Urothelium cell line (cell line): ENCODE measurements around the gene ZNF689.
"Not testable (repeated sequence)": the region's sequence is repeated elsewhere in the genome, so short reads cannot be mapped to it uniquely, and the experiment has no call there.

Experiments used
- DNase-seq: peaks from one replicate; pipeline ENCODE4 v3.0.0; 2011; ENCODE audit warnings: low spot score, mixed read lengths
- FAIRE-seq: peaks from 2 replicates; lab custom pipeline; 2011; peaks lifted over from hg19 to GRCh38; lab: Jason Lieb, UNC

Gene ZNF689

DNA sequence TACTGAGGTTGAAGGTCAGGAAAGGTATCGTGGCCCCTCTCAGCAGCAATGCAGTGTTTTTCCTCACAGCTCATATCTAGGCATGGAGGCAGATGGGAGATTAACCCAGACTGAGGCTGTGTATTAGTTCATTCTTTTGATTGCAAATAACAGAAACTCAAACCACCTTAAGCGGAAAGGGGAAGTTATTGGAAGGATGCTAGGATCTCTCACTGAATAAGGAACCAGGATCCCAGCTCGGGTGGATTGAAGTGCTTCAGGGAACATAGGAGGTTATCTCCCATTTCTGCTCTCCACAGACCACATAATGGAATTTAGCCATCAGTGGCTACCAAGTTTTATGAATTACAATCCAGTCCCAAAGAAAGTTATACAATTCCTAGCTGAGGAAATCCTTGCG, 8.2 kb downstream of the ZNF689 start:
- DNase-seq (no peak), FAIRE-seq (no peak)

DNA sequence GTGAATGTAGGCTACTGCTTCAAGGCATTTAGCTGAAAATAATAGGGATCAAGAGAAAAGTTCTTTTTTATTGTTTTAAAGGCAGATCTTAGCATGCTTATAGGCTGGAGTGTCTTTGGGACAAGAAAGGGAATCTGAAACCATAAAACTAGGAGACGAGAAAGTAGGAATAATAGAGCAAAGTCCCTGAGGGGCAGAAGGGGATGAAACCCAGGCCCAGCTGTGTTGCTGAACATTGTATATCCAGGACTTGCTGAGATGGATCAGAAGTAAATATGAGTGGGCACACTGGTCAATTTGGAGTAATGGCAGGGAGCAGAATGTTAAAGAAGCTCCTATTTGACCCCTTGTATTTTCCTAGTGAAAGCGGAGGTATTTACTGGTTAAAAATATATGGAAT, 9.3 kb downstream of the ZNF689 start:
- FAIRE-seq (no peak), DNase-seq (no peak)

DNA sequence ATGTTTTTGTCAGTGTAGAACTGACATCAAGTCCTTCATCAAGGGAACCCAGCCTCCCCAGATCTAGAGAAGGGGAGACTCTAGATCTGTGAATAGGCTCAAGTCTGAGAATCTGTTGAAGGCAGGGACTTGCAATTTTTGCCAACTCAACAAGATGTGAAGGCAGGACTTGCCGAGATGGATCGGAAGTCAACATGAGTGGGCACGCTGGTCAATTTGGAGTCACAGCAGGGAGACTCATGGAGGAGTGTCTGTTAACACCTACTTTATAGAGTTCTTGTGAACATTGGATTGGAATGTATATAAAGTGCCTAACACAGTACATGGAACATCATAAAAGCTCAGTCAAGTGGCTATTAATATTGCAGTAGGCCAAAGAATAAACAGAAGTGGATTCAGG, 10.0 kb downstream of the ZNF689 start:
- DNase-seq (no peak), FAIRE-seq (no peak)

DNA sequence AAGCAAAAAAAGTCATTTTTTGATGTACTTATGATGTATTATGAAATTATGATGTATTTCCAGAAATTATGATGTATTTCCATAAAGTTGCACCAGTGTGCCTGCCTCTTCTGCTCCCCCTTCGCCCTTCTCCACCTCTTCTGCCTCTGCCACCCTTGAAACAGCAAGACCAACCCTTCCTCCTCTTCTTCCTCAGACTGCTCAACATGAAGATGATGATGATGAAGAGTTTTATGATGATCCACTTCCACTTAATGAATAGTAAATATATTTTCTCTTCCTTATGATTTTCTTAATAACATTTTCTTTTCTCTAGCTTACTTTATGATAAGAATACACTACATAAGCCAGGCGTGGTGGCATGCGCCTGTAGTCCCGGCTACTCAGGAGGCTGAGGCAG, 17.3 kb downstream of the ZNF689 start:
- FAIRE-seq, result no peak
- no peak for DNase-seq

DNA sequence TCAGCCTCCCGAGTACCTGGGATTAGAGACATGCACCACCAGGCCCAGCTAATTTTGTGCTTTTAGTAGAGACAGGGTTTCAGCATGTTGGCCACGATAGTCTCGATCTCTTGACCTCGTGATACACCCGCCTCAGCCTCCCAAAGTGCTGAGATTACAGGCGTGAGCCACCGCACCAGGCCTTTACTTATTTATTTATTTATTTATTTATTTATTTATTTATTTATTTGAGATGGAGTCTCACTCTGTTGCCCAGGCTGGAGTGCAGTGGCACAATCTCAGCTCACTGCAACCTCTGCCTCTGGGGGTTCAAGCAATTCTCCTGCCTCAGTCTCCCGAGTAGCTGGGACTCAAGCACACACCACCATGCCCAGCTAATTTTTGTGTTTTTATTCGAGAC, 19.3 kb downstream of the ZNF689 start:
- not testable (repeated sequence) for FAIRE-seq, DNase-seq

DNA sequence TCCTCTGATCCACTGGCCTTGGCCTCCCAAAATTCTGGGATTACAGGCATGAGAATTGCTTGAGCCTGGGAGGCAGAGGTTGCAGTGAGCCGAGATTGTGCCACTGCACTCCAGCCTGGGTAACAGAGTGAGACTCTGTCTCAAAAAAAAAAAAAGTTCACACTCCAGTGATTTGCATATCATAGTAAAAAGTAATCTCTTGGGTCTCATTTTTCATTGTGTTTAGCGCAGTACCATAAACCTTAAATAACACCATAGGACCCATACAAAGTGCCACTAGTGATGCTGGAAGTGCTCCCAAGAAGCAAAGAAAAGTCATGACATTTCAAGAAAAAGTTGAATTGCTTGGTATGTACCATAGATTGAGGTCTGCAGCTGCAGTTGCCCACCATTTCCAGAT, 20.6 kb downstream of the ZNF689 start:
- not testable (repeated sequence) for FAIRE-seq, DNase-seq

DNA sequence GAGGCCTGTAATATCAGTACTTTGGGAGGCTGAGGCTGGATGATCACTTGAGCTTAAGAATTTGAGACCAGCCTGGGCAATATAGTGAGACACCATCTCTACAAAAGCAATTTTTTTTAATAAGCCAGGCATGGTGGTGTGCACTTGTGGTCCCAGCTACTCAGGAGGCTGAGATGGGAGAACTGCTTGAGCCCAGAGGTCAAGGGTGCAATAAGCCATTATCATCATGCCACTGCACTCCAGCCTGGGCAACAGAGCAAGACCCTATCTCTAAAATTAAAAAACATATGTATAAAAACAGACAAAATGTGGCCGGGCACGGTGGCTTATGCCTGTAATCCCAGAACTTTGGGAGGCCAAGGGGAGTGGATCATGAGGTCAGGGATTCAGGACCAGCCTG, 21.5 kb downstream of the ZNF689 start:
- DNase-seq (no peak), FAIRE-seq (no peak)

DNA sequence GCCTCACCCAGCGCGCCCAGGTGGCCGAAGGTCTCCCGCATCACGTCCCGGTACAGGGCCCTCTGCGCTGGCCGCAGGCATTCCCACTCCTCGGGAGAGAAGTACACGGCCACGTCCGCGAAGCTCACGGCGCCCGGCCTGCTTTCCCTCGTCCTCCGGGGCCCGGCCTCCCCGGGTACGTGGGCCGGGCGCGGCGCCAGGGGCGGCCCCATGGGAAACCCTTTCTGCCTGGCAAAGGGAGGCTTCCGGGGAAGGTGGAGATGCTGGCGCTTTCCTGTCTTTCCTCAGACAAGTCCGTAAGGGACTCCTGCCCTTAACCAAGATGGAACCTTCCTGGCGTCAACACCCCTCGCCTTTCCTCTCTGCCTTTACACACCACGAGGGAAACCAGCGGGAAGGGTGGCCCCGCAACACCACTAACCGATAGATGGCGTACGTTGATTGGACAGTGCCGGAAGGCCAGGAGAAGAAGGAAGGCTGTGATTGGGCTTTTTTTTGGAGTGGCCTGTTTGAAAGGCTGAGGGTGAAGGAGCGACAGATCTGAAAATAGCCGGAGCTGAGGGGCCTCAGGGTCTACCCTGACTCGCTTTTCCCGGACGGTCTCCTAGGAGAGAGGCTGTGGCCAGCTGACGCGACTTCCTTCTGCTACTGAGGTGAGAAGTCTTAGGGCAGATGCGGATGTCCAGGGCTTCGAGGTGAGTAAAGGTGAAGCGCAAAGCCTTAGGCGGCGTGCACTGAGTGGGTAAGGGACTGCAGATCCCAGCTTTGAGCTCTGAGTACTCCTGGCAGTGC, 24.6 kb downstream of the ZNF689 start, which contains the start of gene ZNF785:
TSS of gene ZNF785 (minus strand) at position 298 of the 792 bp plus-strand sequence. CDS start at position 212, 86 bp downstream.
- no peak for FAIRE-seq
- peak; percentile 95 for DNase-seq

DNA sequence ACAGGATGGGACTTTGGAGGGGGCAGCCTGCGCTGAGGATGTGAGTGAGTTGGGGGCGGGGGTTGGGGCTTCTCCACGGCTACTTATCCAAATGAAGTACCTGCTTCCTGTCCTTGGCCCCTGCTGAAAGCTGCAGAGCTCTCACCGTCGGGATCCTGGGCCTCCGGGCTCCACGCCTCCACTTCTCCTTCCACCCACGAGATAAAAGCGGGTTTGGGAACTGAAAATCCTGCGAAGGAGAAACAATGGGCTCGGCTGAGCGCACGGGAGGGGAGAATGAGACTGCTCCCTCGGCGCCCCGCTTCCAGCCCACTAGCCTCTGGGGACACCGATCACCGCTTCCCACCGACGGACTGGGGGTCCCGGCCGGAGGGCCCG, 25.2 kb downstream of the ZNF689 start:
- FAIRE-seq (no peak), DNase-seq (no peak)

DNA sequence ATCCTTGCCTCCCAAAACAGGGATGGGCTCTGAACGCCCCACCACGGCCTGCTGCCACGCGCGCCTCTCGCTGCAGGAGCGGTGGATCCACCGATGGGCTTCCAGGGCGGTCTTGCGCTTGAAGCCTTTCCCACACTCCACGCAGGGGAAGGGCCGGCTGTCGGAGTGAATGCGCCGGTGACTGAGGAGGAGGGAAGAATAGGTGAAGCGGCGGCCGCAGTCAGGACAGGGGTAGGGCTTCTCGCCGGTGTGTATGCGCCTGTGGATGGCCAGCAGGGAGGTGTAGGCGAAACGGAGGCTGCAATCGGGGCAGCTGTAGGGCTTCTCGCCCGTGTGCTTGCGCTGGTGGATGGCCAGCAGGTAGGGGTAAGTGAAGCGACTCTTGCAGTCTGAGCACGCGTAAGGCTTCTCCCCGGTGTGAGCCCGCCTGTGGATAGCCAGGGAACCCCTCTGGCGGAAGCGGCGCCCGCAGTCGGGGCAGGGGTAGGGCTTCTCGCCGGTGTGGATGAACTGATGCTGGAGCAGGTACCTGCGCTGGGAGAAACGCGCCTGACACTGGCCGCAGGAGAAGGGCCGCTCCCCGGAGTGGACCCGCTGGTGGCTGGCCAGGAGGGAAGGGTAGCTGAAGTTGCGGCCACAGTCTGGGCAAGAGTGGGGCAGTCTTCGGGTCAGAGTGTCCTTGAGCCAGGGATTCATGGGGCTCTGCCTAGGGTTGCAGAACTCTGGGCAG, 27.4 kb downstream of the ZNF689 start:
- DNase-seq (no peak), FAIRE-seq (no peak)

DNA sequence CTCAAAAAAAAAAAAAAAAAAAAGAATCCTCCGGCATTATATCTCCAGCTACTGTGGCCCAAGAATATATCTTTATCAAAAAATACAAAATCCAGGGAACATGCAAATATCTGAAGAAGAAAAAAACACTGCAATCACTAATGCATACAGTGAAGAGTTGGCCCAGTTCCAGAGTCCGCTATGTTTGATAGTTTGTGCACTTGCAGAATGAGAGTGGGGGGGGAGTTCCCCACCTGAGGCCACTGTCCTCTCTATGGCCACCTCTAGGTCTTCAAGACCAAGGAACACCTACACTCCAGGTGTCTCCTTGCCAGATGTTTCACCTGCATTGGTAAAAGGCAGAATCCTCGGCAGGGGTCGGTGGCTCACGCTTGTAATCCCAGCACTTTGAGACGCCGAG, 28.7 kb downstream of the ZNF689 start:
- no peak for DNase-seq
- no peak for FAIRE-seq

DNA sequence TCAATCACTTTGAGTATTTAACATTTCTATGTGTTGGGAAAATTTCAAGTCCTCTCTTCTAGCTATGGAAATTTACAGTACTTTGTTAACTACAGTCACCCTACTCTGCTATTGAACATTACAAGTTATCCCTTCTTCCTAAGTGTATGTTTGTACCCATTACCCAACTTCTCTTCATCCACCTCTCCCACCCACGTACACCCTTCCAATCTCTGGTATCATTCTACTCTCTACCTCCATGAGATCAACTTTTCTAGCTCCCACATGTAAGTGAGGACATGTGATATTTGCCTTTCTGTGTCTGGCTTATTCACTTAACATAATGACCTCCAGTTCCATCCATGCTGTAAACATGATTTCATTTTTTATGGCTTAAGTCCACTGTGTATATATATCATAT, 35.5 kb downstream of the ZNF689 start:
- FAIRE-seq (no peak), DNase-seq (no peak)

DNA sequence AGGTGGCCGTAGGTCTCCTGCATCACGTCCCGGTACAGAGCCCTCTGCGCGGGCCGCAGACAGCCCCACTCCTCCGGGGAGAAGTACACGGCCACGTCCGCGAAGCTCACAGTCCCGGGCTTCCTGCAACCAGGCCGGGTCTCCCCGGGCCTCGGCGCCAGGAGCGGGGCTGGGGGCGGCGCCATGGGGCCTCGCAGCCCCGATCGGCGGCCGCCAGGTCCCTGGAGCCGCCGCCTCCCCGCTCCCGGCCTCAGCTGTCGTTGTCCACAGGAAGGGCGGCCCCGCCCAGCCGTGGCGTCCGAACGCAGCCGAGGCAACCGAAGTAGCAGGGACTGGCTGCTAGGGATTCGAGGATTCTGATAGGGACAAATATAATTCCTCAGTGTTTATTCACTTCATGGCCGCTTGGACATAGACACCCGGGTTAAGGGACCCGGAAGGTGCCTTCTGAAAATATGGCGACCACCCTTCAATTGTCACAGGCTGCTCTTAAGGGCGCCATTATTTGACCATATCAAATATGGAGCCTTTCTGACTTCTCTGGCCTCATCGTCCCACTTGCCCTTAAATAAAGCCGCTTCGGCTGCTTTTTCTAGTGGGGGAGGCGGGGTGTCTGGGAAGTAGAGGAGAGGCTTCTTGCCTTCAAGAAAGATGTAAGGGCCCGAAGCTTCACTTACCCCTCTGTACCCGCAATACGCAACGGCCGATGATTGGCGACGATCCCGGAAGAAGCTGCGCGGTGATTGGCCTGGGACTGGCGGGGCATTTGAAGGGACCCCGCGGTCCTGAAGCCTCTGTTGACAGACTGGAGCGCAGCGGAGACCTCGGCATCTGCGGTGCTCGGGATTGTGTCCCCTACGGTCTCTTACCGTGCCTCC, 38.5 kb downstream of the ZNF689 start, which contains the start of gene ZNF688:
TSS of gene ZNF688 (minus strand) at position 270 of the 878 bp plus-strand sequence. CDS start at position 185, 85 bp downstream.
- DNase-seq, result peak; percentile 90
- FAIRE-seq, result no peak

DNA sequence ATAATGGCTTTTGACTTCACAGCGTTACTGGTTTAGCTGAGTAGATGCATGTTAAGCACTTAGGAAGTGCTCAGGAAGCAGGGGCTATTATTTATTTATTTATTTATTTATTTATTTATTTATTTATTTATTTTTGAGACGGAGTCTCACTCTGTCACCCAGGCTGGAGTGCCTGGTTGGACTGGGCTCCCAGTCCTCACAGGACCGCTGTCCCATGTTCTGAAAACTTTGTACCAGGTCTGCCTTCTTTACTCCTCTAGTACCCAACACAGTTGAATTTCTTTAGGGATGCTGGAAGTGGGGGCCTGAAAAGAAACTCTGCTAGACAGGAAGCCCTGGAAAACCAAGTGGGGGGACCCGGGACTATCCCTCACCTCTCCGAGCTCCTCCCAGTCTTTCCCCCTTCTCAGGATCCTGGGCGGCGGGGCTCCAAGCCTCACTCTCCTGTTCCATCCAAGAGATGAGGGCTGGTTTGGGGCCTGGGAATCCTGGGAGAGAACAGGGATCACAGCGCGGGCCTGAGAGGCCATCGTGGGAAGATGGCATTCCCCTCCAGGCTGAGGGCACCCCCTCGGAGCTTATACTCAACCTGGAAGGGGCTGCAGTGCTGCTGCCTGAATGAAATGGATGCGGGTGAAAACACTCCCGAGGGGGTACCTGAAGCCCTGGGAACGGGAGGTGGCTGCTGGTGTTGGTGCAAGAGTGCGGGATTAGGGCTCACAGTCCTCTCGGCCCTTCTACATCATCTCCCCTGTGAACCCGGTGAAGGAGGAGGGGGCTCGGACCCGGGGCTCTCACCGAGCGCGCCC, 39.3 kb downstream of the ZNF689 start:
- DNase-seq (no peak), FAIRE-seq (no peak)

DNA sequence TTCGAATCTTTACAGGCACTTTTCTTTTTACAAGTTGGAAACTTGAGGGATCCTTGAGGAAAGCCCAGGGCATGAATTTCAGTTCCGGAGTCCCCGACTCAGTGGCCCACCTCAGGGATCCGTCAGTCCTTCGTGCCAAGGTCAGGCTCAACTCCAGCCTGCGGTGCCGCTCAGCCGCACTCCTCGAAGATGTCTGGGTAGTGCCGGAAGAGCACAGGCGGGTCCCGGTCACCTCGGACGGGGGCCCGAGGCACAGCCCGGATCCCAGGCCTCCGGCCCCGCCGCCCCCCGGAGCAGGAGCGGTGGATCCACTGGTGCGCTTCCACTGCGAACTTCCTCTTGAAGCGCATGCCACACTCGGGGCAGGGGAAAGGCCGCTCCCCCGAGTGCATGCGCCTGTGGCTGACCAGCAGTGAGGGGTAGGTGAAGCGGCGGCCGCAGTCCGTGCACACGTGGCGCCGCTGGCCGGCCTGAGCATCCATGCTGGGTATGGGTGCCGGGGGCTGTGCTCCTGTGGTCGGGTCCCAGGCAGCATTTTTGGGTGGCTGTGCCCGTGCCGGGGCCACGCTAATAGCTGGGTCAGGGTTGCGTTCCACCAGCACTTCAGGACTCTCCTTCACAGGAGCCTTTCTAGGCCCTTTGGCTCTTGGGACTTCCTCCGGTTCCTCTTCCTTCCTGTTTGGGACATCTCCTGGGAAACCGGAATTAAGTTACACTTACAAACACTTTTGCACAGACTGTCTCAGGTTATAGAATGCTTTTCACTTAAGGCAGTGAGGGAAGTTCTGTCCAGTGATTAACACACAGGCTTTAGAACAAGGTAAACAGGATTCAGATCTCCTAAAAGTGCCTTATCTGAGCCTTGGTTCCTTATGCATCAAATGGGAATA, 40.2 kb downstream of the ZNF689 start:
- FAIRE-seq (no peak), DNase-seq (no peak)

DNA sequence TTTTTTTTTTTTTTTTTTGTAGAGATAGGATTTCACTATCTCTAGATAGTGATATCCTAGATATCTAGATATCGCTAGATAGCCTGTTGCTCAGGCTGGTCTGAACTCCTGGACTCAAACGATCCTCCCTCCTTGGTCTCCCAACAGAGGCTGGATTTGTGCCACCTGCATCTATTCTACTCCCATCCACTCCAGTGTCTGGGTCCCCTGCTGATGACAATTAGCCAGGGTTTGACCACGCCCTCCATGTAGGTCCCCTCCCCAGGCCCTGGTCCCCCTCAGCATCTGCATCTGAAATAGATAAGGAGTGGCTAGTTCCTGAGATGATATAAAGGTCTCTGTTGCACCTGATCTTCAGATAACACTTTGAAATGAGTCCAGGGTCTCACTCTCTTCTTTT, 40.9 kb downstream of the ZNF689 start:
- FAIRE-seq (no peak), DNase-seq (no peak)

DNA sequence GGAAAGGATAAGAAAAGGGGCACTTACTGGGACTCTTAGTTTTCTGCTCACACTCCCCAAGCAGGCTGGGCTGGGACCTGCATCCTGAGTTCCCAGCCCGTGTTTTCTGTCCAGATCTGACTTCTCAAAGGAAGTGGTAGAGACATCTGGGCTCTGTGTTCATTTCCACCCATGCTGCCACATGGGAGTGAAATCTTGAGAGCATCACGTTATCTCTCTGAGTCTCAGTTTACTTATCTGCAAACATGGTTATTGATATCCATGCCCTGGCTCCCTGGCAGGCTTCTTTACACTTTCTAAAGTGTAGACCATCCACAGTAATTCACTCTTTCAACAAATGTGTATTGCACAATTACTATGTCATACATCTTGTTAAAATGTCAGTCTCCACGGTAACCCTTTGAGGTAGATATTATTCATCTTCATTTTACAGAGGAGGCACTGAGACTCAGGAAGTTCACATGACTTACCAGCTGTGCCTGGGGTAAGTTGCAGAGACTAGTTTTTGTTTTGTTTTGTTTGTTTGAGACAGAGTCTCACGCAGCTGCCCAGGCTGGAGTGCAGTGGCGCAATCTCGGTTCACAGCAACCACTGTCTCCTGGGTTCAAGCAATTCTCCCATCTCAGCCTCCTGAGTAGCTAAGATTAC, 42.1 kb downstream of the ZNF689 start:
- FAIRE-seq (no peak), DNase-seq (no peak)

DNA sequence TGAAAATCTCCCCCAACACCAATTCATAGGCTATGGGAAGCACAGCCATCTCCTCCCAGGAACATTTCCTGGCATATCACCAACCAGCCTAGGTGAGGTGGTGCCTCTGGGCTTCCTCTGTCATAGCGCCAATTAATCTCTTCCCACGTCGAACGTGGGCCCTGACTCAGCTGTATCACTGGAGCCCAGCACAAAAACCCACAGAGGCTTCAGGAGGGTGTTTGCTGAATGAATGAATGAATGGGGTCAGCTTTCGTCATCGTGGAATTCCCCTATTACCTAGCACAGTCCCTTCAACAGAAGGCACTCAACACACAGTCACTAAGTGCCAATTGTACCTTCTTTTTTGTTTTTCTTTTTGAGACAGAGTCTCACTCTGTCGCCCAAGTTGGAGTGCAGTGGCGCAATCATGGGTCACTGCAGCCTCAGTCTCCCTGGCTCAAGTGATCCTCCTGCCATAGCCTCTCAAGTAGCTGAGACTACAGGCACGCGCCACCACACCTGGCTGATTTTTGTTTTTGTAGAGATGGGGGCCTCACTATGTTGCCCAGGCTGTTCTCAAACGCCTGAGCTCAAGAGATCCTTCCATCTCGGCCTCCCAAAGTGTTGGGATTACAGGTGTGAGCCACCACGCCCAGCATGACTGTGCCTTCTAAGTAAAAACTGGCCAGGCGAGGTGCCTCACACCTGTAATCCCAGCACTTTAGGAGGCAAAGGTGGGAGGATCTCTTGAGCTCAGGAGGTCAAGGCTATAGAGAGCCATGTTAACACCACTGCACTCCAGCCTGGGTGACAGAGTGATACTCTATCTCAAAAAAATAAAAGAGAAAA, 42.8 kb downstream of the ZNF689 start:
- FAIRE-seq (no peak), DNase-seq (no peak)
